ENCODE results near the gene BLOC1S2.
"Not testable (repeated sequence)": the region's sequence is repeated elsewhere in the genome, so short reads cannot be mapped to it uniquely, and the experiment has no call there.

The BLOC1S2 gene

DNA sequence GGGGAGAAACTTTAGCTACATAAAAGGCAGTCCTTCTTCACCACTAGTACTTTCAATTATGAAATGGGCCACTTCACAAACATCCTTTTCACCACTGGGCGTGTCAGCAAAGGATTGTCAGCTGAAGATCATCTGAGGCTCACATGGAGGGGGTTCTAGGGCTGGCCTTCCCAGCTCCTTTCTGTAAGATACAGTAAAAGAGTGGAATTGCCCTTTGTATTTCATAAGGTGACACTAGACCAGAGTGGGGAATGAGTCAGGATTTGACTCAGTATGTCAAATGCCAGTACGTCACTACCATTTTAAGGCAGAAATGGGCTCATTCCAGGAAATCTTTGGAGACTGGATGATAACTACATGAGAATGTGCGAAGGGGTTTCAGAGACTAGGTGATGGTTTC lies 21.2 kb upstream of the BLOC1S2 start:
- Mint-ChIP-seq H3K4me3 (no peak overlapping the region), H3K27ac (no peak overlapping the region), H3K4me1 (no peaks in the 10 kb centered on the region), H3K27me3 (peaks cover 16% of the 10 kb centered on the region), H3K36me3 (no peaks in the 10 kb centered on the region), H3K9me3 (no peaks in the 10 kb centered on the region)
- ATAC-seq (ENCODE audit: low read depth) (no peak), DNase-seq (ENCODE audit: low spot score in 2 of 2) (no peak)

DNA sequence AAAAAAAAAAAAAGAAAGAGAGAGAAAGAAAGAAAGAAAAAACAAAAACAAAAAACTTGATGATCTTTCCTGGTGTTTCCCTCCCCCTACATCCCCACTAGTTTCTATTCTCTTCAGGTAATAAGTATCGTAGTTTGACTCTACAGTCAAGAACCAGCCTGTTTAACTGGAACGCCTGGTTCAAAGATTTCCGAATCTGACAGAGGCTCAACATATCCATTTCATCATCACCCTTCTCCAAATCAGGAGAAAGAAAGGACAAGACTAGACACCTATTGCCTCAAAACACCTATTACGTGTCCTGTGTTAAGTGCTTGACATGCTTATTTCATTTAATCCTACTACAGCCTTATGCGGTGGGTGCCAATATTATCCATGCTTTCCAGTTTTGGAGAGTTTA lies 20.4 kb upstream of the BLOC1S2 start:
- Mint-ChIP-seq H3K27me3 (peaks cover 15% of the 10 kb centered on the region), H3K27ac (no peak overlapping the region), H3K9me3 (no peaks in the 10 kb centered on the region), H3K36me3 (no peaks in the 10 kb centered on the region), H3K4me1 (no peaks in the 10 kb centered on the region), H3K4me3 (no peak overlapping the region)
- no peak for ATAC-seq (ENCODE audit: low read depth)
- DNase-seq (ENCODE audit: low spot score in 2 of 2) = no peak

DNA sequence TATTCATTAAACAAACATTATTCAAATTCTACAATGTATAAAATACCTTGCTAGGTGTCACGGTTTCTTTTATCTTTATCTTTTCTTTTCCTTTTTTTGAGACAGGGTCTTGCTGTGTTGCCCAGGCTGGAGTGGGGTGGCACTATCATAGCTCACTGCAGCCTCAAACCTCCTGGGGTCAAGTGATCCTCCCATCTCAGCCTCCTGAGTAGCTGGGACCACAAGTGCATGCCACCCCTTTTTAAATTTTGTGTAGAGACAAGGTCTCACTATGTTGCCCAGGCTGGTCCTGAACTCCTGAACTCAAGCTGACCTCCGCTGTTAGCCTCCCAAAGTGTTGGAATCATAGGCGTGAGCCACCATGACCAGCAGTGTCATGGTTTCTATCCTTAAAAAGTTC lies 17.9 kb upstream of the BLOC1S2 start:
- H3K4me1 Mint-ChIP-seq = no peaks in the 10 kb centered on the region
- H3K9me3 Mint-ChIP-seq = peaks cover 3% of the 10 kb centered on the region
- no peak overlapping the region for H3K4me3 Mint-ChIP-seq
- no peaks in the 10 kb centered on the region for H3K36me3 Mint-ChIP-seq
- ATAC-seq (ENCODE audit: low read depth) (no peak), DNase-seq (ENCODE audit: low spot score in 2 of 2) (no peak)
- peaks cover 16% of the 10 kb centered on the region for H3K27me3 Mint-ChIP-seq
- no peak overlapping the region for H3K27ac Mint-ChIP-seq

DNA sequence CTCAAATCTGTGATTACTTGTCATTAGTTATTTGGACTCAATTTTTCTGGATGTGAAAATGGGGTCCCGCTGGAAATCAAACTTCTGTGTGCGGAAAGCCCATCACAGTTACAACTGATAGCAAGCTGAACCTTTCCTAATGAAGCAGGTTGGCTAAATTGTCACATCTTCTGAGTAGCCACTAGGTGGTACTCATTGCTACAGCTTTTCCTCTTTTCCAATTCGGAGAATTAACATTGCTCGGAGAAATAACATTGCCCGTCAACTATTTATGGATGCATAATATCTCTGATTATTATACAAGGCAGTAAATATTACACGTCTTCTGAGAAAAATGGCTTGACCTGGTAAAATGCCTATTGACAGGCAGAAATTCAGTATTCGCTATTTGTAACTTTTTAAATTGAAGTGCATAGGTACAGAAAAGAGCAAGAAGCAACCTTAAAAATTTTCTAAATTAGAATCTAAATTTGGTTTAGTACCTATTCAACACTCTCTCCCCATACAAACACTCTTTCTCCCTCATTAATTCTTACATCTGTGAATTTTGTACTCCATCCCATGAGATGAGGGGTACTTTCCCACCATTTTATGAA lies 17.3 kb upstream of the BLOC1S2 start:
- no peak overlapping the region for H3K27ac Mint-ChIP-seq
- H3K9me3 Mint-ChIP-seq = peaks cover 3% of the 10 kb centered on the region
- no peaks in the 10 kb centered on the region for H3K4me1 Mint-ChIP-seq
- no peak overlapping the region for H3K4me3 Mint-ChIP-seq
- no peaks in the 10 kb centered on the region for H3K36me3 Mint-ChIP-seq
- peak; percentile 32 for ATAC-seq (ENCODE audit: low read depth)
- peaks cover 15% of the 10 kb centered on the region for H3K27me3 Mint-ChIP-seq
- DNase-seq (ENCODE audit: low spot score in 2 of 2) = no peak

DNA sequence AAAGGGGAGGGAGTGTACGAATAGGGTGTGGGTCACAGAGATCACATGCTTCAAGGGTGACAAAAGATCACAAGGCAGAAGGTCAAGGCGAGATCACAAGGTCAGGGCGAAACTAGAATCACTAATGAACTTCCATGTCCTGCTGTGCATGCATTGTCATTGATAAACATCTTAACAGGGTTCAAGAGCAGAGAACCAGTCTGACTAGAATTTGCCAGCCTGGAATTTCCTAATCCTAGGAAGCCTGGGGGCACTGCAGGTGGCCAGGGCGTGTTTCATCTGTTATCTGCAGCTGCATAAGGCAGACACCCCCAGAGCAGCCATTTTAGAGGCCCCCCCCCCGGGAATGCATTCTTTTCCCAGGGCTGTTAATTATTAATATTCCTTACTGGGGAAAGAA lies 14.6 kb upstream of the BLOC1S2 start:
- H3K27ac Mint-ChIP-seq; ATAC-seq (ENCODE audit: low read depth); H3K4me3 Mint-ChIP-seq; H3K36me3 Mint-ChIP-seq; DNase-seq (ENCODE audit: low spot score in 2 of 2); H3K4me1 Mint-ChIP-seq; H3K9me3 Mint-ChIP-seq: not testable (repeated sequence)
- H3K27me3 Mint-ChIP-seq = peaks cover 12% of the 10 kb centered on the region

DNA sequence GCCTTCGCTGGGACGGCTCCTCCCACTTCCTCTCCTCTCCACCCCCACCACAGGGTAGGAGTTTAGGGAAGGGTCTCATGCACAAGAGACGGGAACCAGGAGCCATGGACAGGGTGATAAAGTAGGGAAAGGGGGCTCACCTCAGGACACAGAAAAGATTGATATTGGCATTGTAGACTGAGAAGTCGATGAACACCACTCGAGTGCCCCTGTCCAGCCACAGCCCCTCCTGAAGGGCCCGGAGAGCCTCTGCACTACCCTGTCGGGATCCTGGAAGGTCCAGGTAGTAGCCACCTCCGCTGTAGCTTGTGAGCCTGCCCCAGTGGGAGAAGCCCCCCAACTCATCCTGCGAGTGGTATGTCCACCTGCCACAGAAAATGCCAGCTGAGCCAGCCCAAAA lies 10.8 kb upstream of the BLOC1S2 start:
- DNase-seq (ENCODE audit: low spot score in 2 of 2) (no peak), ATAC-seq (ENCODE audit: low read depth) (no peak)
- peaks cover 19% of the 10 kb centered on the region for H3K27me3 Mint-ChIP-seq
- peaks cover 4% of the 10 kb centered on the region for H3K4me1 Mint-ChIP-seq
- H3K9me3 Mint-ChIP-seq = peaks cover 3% of the 10 kb centered on the region
- H3K4me3 Mint-ChIP-seq = no peak overlapping the region
- H3K27ac Mint-ChIP-seq = no peak overlapping the region
- no peaks in the 10 kb centered on the region for H3K36me3 Mint-ChIP-seq

DNA sequence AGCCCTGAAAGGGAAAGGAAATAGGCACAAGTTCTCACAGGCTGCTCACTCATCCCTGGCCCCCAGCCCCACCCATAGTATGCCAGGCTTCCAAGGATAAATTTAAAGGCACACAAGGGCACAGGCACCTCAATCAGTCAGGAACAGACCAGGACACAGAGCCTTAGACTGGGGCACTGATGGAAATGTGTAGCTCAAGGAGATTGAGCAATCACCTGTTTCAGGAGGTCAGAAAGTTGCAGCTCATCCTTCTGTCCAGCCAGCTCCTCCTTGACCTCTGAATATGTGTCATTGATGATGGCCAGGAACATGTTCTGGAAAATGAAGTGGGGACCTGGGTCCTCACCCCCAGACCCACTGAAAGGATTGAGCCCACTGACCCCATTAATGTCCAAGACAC lies 6.6 kb upstream of the BLOC1S2 start:
- ATAC-seq (ENCODE audit: low read depth) = no peak
- no peak overlapping the region for H3K27ac Mint-ChIP-seq
- H3K9me3 Mint-ChIP-seq = no peaks in the 10 kb centered on the region
- H3K4me1 Mint-ChIP-seq = peaks cover 4% of the 10 kb centered on the region
- H3K4me3 Mint-ChIP-seq = no peak overlapping the region
- no peak for DNase-seq (ENCODE audit: low spot score in 2 of 2)
- H3K27me3 Mint-ChIP-seq = peaks cover 13% of the 10 kb centered on the region
- H3K36me3 Mint-ChIP-seq = no peaks in the 10 kb centered on the region

DNA sequence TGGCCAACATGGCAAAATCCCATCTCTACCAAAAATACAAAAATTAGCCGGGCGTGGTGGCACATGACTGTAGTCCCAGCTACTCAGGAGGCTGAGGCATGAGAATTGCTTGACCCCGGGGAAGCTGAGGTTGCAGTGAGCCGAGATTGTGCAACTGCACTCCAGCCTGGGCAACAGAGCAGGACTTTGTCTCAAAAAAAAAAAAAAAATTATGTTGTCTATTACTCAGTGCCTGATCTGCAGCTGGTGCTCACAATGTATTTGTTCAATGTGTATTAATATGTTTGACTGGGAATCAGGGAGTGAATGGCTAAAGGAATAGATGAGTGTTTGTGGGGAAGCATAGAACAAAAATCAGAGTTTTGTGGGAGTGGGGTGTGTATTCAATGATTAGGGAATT lies 5.8 kb upstream of the BLOC1S2 start:
- not testable (repeated sequence) for H3K4me3 Mint-ChIP-seq, H3K4me1 Mint-ChIP-seq

DNA sequence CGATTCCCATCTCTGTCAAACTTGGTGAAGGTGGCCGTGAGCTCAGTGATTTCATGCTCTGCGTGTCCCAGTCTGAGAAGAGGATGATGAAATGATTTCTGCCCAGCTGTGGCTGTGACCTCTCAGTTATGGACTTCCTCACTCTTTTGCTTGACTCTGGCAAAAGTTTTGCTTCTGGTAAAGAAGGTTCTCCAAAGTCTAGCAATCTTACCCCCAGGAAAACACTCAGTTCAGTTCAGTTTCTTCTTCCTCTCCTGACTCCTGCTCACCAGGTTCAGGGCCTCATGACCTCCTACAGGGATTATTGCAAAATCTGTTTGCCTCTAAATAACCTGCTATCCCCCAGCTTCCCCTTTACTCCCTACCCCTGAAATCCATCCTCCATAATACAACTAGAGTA lies 4.9 kb upstream of the BLOC1S2 start:
- ATAC-seq (ENCODE audit: low read depth) (no peak), DNase-seq (ENCODE audit: low spot score in 2 of 2) (no peak)
- Mint-ChIP-seq H3K4me1 (peaks cover 8% of the 10 kb centered on the region), H3K36me3 (no peaks in the 10 kb centered on the region), H3K9me3 (no peaks in the 10 kb centered on the region), H3K4me3 (no peak overlapping the region), H3K27me3 (peaks cover 13% of the 10 kb centered on the region), H3K27ac (no peak overlapping the region)

More for the DNA sequence above, 5.8 kb upstream of the BLOC1S2 start:
- not testable (repeated sequence) for H3K36me3 Mint-ChIP-seq; H3K27ac Mint-ChIP-seq; ATAC-seq (ENCODE audit: low read depth); H3K9me3 Mint-ChIP-seq; DNase-seq (ENCODE audit: low spot score in 2 of 2)
- peaks cover 13% of the 10 kb centered on the region for H3K27me3 Mint-ChIP-seq

DNA sequence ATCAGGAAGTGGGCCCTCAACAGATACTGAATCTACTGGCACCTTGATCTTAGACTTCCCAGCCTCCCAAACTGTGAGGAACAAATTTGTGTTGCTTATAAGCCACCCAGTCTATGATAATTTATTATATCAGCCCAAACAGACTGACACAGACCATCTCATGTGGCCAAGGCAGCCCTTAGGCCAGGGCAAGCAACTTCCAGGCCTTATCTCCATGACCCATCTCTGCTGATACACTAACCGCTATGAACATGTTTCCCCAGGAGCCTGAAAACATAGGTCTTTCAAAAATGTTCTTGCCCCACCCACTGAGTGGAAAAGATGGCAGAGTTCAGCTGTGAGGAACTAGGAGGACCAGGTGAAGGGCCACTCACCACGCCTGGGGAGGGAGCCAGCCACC lies 3.2 kb upstream of the BLOC1S2 start:
- Mint-ChIP-seq H3K4me3 (no peak overlapping the region), H3K9me3 (no peaks in the 10 kb centered on the region), H3K36me3 (peaks cover 1% of the 10 kb centered on the region), H3K27me3 (peaks cover 7% of the 10 kb centered on the region), H3K4me1 (peaks cover 20% of the 10 kb centered on the region), H3K27ac (no peak overlapping the region)
- ATAC-seq (ENCODE audit: low read depth) (no peak), DNase-seq (ENCODE audit: low spot score in 2 of 2) (no peak)

DNA sequence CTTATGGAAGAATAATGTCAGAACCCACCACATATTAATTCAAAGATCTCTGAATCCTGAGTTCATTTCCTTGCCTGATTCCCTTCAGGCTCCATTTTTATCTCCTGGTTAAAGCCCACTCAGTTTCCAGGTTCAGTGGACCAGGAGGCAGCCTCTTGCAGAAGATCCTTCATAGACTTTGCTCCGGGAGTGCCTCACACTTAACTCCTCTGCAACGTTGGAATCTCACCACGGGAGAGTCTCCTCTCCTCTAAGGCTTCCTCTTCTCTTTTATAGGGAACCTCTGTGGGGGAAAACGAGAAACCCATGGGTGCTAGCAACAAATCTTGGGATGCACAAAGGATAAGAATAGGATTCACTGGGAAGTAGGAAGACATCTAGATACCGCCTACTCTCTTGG lies 1.7 kb upstream of the BLOC1S2 start:
- H3K9me3 Mint-ChIP-seq = no peaks in the 10 kb centered on the region
- H3K4me1 Mint-ChIP-seq = peaks cover 22% of the 10 kb centered on the region
- H3K36me3 Mint-ChIP-seq = peaks cover 2% of the 10 kb centered on the region
- DNase-seq (ENCODE audit: low spot score in 2 of 2) = no peak
- no peak for ATAC-seq (ENCODE audit: low read depth)
- H3K27me3 Mint-ChIP-seq = peaks cover 5% of the 10 kb centered on the region
- H3K4me3 Mint-ChIP-seq = no peak overlapping the region
- no peak overlapping the region for H3K27ac Mint-ChIP-seq

DNA sequence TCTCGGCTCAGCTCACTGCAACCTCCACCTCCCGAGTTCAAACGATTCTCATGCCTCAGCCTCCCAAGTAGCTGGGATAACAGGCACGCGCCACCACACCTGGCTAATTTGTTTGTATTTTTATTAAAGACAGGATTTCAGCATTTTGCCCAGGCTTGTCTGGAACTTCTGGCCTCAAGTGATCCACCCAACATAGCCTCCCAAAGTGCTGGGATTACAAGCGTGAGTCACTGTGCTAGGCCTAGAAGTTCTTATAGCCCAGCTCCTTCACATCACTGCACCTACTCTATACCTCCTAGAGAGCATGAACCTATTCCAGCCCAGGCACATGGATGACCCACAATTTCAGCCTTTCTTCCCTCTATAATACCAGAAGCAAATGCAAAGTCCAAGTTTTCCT lies 1.3 kb upstream of the BLOC1S2 start:
- peak overlapping the region; percentile 94 for H3K27ac Mint-ChIP-seq
- peaks cover 5% of the 10 kb centered on the region for H3K27me3 Mint-ChIP-seq
- peaks cover 2% of the 10 kb centered on the region for H3K36me3 Mint-ChIP-seq
- peaks cover 22% of the 10 kb centered on the region for H3K4me1 Mint-ChIP-seq
- H3K9me3 Mint-ChIP-seq = no peaks in the 10 kb centered on the region
- no peak for ATAC-seq (ENCODE audit: low read depth)
- peak overlapping the region; percentile 43 for H3K4me3 Mint-ChIP-seq
- DNase-seq (ENCODE audit: low spot score in 2 of 2) = no peak

DNA sequence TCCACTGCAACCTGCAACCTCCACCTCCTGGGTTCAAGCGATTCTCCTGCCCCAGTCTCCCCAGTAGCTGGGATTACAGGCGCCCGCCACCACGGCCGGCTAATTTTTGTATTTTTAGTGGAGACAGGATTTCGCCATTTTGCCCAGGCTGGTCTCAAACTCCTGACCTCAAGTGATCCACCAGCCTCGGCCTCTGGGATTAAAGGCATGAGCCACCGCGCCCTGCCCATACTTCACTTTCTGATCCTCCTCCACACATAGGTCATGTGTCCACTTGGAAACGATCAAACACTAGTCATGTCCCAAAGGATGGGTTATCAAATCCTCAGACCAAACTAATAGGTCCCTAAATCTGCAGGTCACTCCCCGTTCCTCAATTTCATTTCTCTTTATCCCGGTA lies 1.2 kb downstream of the BLOC1S2 start:
- not testable (repeated sequence) for H3K9me3 Mint-ChIP-seq; ATAC-seq (ENCODE audit: low read depth); DNase-seq (ENCODE audit: low spot score in 2 of 2); H3K27me3 Mint-ChIP-seq; H3K36me3 Mint-ChIP-seq
- H3K27ac Mint-ChIP-seq = peak overlapping the region; percentile 94
- peak overlapping the region; percentile 97 for H3K4me3 Mint-ChIP-seq
- H3K4me1 Mint-ChIP-seq = peaks cover 25% of the 10 kb centered on the region

DNA sequence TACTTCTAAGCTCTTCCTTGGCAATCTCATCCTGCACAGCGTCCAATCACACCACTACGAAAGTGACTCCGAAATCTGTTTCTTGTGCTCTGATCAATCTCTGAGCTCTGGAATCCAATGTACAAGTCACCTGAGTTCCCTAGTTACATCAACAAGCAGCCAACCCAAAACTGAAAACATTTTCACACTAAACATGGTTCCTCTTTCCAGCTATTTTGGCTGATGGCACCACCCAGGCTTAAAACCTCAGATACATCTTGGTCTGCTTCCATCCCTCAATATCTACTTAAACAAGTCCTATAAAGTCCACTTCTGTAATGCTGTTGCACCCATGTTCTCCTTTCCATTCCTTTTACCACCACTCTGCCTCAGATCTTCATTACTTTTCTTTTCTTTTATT lies 3.6 kb downstream of the BLOC1S2 start:
- no peak overlapping the region for H3K27ac Mint-ChIP-seq
- peaks cover 25% of the 10 kb centered on the region for H3K4me1 Mint-ChIP-seq
- DNase-seq (ENCODE audit: low spot score in 2 of 2) (no peak), ATAC-seq (ENCODE audit: low read depth) (peak; percentile 36)
- H3K36me3 Mint-ChIP-seq = peaks cover 13% of the 10 kb centered on the region
- H3K9me3 Mint-ChIP-seq = no peaks in the 10 kb centered on the region
- H3K4me3 Mint-ChIP-seq = no peak overlapping the region
- H3K27me3 Mint-ChIP-seq = no peaks in the 10 kb centered on the region

DNA sequence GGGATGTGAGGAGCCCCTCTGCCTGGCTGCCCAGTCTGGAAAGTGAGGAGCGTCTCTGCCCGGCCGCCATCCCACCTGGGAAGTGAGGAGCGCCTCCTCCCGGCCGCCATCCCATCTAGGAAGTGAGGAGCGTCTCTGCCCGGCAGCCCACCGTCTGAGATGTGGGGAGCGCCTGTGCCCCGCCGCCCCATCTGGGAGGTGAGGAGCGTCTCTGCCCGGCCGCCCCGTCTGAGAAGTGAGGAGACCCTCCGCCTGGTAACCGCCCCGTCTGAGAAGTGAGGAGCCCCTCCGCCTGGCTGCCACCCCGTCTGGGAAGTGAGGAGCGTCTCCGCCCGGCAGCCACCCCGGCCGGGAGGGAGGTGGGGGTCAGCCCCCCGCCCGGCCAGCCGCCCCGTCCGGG lies 9.5 kb downstream of the BLOC1S2 start:
- not testable (repeated sequence) for ATAC-seq (ENCODE audit: low read depth); DNase-seq (ENCODE audit: low spot score in 2 of 2); H3K4me3 Mint-ChIP-seq; H3K4me1 Mint-ChIP-seq; H3K27me3 Mint-ChIP-seq; H3K27ac Mint-ChIP-seq; H3K9me3 Mint-ChIP-seq
- peaks cover 21% of the 10 kb centered on the region for H3K36me3 Mint-ChIP-seq
